Epithelial cell of esophagus (primary cell): Measurements from ENCODE around the gene DDX28.

Experiments
- DNase-seq: peaks from one replicate; pipeline ENCODE4 v3.0.0; 2010; ENCODE audit warnings: low read depth
- H3K4me3 ChIP-seq: 2 replicates; pipeline ENCODE4 v1.5.1; 2011; ENCODE audit warnings: mild to moderate bottlenecking, low read length, control low read depth
- CTCF ChIP-seq: IDR thresholded peaks from 2 replicates; pipeline ENCODE4 v1.5.1; 2011; ENCODE audit warnings: low read depth, mild to moderate bottlenecking, low read length, control low read depth, inconsistent platforms; ENCODE audit not compliant: insufficient read depth; ENCODE audit errors: missing control alignments

The DDX28 gene

GRCh38 chr16:68055395-68055794 lies 32.4 kb upstream of the DDX28 start:
- TF ChIP-seq CTCF = no peak
- no peak for DNase-seq
- H3K4me3 ChIP-seq = no peak overlapping the region

GRCh38 chr16:68049449-68049848 lies 26.4 kb upstream of the DDX28 start:
- no peak for TF ChIP-seq CTCF
- DNase-seq = no peak
- no peak overlapping the region for H3K4me3 ChIP-seq

GRCh38 chr16:68047987-68048386 lies 25.0 kb upstream of the DDX28 start:
- H3K4me3 ChIP-seq = no peak overlapping the region
- no peak for TF ChIP-seq CTCF
- DNase-seq = no peak

GRCh38 chr16:68046106-68046505 lies 23.1 kb upstream of the DDX28 start:
- no peak overlapping the region for H3K4me3 ChIP-seq
- no peak for TF ChIP-seq CTCF
- no peak for DNase-seq

- DNase-seq = no peak
Measured at GRCh38 chr16:68041783-68042182, 18.8 kb upstream of the DDX28 start.

GRCh38 chr16:68040506-68041288 lies 17.7 kb upstream of the DDX28 start:
- no peak overlapping the region for H3K4me3 ChIP-seq
- peak; percentile 86 for TF ChIP-seq CTCF

More at GRCh38 chr16:68041783-68042182, 18.8 kb upstream of the DDX28 start:
- TF ChIP-seq CTCF = no peak
- H3K4me3 ChIP-seq = no peak overlapping the region

More at GRCh38 chr16:68040506-68041288, 17.7 kb upstream of the DDX28 start:
- peak; percentile 83 for DNase-seq
